ENCODE measurements around the gene ADO.

The ADO gene

DNA sequence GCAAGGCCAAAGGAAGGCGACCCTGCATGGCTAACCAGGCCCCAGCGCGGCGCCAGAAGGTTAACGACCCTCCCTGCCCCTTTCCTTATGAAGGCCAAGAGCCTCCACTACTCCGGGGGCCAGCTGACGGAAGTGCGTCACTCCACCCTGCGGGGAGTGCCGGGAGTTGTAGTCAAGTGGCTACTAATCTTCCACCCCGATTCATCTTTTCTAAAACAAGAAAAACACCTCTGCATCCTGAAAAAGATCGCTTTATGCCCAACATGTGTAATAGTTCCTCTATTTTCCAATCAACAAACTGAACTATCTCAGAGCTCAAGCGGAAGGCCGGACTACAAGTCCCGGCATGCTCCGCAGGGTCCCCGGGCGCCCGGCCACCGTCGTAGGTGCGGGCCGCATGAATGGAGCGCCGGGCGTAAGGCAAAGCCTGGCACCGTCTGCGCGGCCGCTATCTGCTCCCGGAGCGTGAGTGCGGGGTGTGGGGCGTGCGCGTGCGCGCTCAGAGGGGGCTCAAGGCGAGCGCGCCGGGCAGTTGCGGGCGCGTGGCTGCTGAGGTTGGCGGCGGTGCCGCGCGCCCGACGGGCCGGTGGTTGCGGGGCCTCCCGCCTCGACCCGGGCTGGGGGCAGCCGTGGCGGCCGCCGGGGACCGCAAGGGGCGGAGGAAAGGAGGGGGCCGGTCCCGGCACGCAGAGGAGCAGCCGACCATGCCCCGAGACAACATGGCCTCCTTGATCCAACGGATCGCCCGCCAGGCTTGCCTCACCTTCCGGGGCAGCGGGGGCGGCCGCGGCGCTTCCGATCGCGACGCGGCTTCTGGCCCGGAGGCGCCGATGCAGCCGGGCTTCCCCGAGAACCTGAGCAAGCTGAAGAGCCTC, at the start of gene ADO:
Gene ADO, plus strand, starts transcription at position 365 of the 875 bp plus-strand sequence. Its CDS starts 340 bp downstream, at position 705.
- TF ChIP-seq, protein P1, sequence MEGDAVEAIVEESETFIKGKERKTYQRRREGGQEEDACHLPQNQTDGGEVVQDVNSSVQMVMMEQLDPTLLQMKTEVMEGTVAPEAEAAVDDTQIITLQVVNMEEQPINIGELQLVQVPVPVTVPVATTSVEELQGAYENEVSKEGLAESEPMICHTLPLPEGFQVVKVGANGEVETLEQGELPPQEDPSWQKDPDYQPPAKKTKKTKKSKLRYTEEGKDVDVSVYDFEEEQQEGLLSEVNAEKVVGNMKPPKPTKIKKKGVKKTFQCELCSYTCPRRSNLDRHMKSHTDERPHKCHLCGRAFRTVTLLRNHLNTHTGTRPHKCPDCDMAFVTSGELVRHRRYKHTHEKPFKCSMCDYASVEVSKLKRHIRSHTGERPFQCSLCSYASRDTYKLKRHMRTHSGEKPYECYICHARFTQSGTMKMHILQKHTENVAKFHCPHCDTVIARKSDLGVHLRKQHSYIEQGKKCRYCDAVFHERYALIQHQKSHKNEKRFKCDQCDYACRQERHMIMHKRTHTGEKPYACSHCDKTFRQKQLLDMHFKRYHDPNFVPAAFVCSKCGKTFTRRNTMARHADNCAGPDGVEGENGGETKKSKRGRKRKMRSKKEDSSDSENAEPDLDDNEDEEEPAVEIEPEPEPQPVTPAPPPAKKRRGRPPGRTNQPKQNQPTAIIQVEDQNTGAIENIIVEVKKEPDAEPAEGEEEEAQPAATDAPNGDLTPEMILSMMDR (IDR thresholded peaks at IDR 0.05; ENCODE audit: low read depth, low read length, missing control alignments), result no peak
- no peak for DNase-seq (ENCODE audit: low read depth)

DNA sequence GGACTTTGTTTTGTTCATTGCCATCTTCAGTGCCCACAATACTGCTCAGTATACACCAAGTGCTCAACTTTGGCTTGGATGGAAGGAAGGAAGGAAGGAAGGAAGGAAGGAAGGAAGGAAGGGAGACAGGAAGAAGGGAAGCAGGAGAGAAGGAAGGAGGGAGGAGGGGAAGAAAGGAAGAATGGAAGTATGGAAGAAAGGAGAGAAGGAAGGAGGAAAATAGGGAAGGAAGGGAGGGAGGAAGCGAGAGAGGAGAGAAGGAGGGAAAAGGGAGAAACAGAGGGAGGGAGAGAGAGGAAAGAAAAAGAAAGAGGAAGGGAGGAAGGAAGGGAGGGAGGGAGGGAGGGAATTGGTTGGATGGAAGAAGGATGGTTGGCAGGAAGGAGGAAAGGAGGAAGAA, 49.6 kb upstream of the ADO start:
- TF ChIP-seq, protein P1 (IDR thresholded peaks at IDR 0.05; ENCODE audit: low read depth, low read length, missing control alignments), result no peak
- no peak overlapping the region for H3K4me3 ChIP-seq (ENCODE audit: low read depth, low read length)
- no peak for DNase-seq (ENCODE audit: low read depth)

More for the DNA sequence above, at the start of gene ADO:
- peak within 1 kb of the TSS; percentile 90 for H3K4me3 ChIP-seq (ENCODE audit: low read depth, low read length)

DNA sequence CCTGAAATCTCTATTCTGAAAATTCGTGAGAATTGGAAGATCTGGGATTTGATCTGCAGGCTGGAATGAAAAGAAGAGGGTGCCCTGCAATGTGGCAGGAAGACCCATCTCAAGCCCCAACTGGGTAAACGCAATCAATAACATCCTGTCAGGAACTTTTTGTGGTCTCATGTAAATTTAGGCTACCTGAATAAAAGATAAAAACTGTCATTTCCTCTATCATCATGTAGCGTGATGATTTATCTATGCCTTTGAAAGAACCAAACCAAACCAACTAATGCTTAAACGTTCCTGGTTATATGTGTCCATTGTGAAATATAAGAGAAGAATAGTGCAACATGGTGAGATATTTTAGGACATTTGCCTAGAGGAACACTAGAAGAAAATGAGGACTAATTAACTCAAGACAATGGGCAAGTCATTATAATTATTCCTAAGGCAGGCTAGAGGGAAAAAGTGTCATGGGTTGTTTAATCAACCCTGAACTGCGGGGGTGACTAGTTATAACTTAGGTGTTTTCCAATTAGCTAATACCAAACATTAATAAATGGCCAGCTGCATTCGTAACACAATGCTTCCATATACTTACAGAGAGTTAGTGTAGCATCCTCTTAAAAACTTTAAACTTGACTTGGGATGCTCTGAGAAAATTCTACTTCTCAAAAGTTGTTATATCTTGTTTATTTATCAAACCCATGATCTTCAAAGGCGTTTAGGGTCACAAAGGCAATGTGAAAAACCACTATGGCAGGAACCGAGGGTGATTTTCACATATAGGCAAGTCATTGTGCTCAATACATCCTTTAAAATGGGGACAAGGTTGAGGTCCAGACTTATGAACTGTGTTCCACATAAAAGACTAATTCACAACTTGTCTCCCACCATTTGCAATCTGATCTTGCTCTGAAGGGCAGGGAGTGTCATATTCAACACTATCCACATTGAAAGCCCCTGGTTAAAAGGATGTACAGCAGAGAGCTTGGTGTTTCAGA, 48.6 kb upstream of the ADO start:
- no peak overlapping the region for H3K4me3 ChIP-seq (ENCODE audit: low read depth, low read length)
- TF ChIP-seq, protein P1 (IDR thresholded peaks at IDR 0.05; ENCODE audit: low read depth, low read length, missing control alignments), result no peak
- DNase-seq (ENCODE audit: low read depth), result no peak

DNA sequence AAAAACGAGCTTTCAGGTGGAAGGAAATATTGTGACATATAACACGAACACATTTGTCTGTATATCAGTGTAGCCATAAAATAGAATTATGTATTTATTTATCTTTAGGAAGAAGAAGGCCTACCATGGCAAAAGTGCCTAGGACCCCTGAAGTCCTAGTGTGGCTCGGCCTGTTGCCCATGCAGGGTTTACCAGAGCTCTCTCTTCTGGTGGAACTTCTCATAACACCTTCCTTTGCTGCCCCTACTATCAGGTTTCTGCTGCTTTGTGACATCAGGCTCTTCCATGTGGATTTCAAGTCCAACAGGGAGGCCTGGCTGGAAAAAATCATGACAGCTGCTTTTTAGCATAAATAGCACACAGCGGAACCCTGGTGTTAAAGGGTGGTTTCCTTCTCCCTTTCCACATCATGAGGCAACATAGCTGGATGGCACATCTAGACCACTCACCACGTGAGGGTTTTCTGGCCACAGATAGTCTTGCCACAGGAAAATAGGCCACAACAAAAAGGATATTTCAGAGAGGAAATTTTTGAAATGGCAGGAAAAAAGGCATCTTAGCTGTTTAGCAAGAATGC, 44.8 kb upstream of the ADO start:
- TF ChIP-seq, protein P1 (IDR thresholded peaks at IDR 0.05; ENCODE audit: low read depth, low read length, missing control alignments), result peak; percentile 14
- no peak for DNase-seq (ENCODE audit: low read depth)
- no peak overlapping the region for H3K4me3 ChIP-seq (ENCODE audit: low read depth, low read length)

DNA sequence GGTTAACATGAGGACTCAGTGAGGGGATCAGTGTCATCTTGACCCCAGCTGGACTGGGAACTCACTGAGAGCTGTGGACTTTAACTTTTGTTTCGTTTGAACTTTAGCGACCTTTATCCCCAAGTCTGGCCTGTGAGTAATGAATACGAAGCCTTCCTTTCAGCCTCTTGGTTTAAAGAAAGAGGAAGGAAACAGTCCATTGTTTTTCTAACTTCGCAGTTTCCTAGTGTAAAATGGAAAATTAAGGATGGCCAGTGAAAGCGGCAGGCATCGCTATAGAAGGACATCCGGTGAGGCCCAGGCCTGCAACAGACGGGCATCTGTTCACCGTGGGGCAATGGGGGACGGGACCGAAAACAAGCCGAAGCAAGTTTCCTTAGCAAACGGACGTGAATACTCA, 44.1 kb upstream of the ADO start:
- TF ChIP-seq, protein P1 (IDR thresholded peaks at IDR 0.05; ENCODE audit: low read depth, low read length, missing control alignments), result no peak
- no peak for DNase-seq (ENCODE audit: low read depth)
- H3K4me3 ChIP-seq (ENCODE audit: low read depth, low read length), result no peak overlapping the region

DNA sequence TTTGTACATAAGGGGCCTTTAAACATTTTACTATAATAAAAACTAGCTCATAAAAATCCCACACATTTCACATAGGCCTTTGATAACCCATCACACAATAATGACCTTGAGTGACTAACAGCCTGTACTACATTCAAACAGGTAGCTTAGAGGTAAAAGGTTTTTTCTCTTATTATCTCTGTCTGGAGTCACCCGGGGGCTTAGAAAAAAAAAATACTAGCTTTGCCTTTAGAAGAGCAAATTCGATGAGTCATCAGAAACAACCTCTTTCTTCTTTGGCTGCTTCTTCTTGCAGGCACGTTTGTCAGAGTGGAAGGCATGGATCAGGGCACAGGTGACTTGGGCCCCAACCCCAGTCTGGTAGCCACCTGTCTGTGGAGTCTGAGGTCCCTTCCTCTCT, 43.4 kb upstream of the ADO start:
- TF ChIP-seq, protein P1 (IDR thresholded peaks at IDR 0.05; ENCODE audit: low read depth, low read length, missing control alignments), result no peak
- no peak overlapping the region for H3K4me3 ChIP-seq (ENCODE audit: low read depth, low read length)
- DNase-seq (ENCODE audit: low read depth), result no peak

Data from GM12864 (cell line).